ENCODE data around the gene PDE2A. TPM values are rescaled to one million over a fixed set of nuclear protein-coding genes. Genes with fewer than 3 reads are reported as not detected.

The PDE2A gene
- total RNA-seq, 1 donor from 2014 or later, result 1.4 TPM

- H3K27me3 Mint-ChIP-seq, result peaks cover 35% of the 10 kb centered on the region
- intact Hi-C loops (cut with micrococcal nuclease), result no loop called here
- POLR2A ChIA-PET, result no interaction called here
- no peaks in the 10 kb centered on the region for H3K9me3 Mint-ChIP-seq
- no peaks in the 10 kb centered on the region for H3K36me3 Mint-ChIP-seq (ENCODE audit: low read depth)
- DNase-seq (no peak), ATAC-seq (ENCODE audit: low read depth) (no peak)
- CTCF ChIA-PET, result no interaction called here
- no peaks in the 10 kb centered on the region for H3K4me1 Mint-ChIP-seq
- no peak overlapping the region for H3K4me3 Mint-ChIP-seq
- H3K27ac Mint-ChIP-seq, result no peak overlapping the region
- no peak for TF ChIP-seq CTCF (IDR thresholded peaks at IDR 0.05)
Observed at GRCh38 chr11:72546866-72547265, 127.4 kb downstream of the PDE2A start.

- no peaks in the 10 kb centered on the region for H3K36me3 Mint-ChIP-seq (ENCODE audit: low read depth)
- no peak overlapping the region for H3K4me3 Mint-ChIP-seq
- ChIA-PET POLR2A (no interaction called here), CTCF (no interaction called here)
- peaks cover 5% of the 10 kb centered on the region for H3K9me3 Mint-ChIP-seq
- DNase-seq (no peak), ATAC-seq (ENCODE audit: low read depth) (no peak)
- intact Hi-C loops (cut with micrococcal nuclease), result no loop called here
- TF ChIP-seq CTCF (IDR thresholded peaks at IDR 0.05), result no peak
- no peak overlapping the region for H3K27ac Mint-ChIP-seq
- H3K4me1 Mint-ChIP-seq, result no peaks in the 10 kb centered on the region
- peaks cover 44% of the 10 kb centered on the region for H3K27me3 Mint-ChIP-seq
Observed at GRCh38 chr11:72544589-72544988, 129.6 kb downstream of the PDE2A start.

- Mint-ChIP-seq H3K4me3 (no peak overlapping the region), H3K27ac (no peak overlapping the region), H3K36me3 (ENCODE audit: low read depth) (no peaks in the 10 kb centered on the region), H3K9me3 (peaks cover 7% of the 10 kb centered on the region), H3K4me1 (no peaks in the 10 kb centered on the region), H3K27me3 (peaks cover 45% of the 10 kb centered on the region)
- ATAC-seq (ENCODE audit: low read depth) (no peak), DNase-seq (no peak)
- CTCF ChIA-PET, result no interaction called here
- TF ChIP-seq CTCF (IDR thresholded peaks at IDR 0.05), result no peak
- POLR2A ChIA-PET, result no interaction called here
- intact Hi-C loops (cut with micrococcal nuclease), result no loop called here
Observed at GRCh38 chr11:72543849-72544542, 130.2 kb downstream of the PDE2A start.

- POLR2A ChIA-PET, result no interaction called here
- Mint-ChIP-seq H3K9me3 (peaks cover 7% of the 10 kb centered on the region), H3K27me3 (peaks cover 52% of the 10 kb centered on the region), H3K4me3 (no peak overlapping the region), H3K4me1 (no peaks in the 10 kb centered on the region), H3K36me3 (ENCODE audit: low read depth) (no peaks in the 10 kb centered on the region), H3K27ac (no peak overlapping the region)
- TF ChIP-seq CTCF (IDR thresholded peaks at IDR 0.05), result no peak
- DNase-seq, result no peak
- intact Hi-C loops (cut with micrococcal nuclease), result no loop called here
- ATAC-seq (ENCODE audit: low read depth), result no peak
- CTCF ChIA-PET, result no interaction called here
Observed at GRCh38 chr11:72541257-72541974, 132.8 kb downstream of the PDE2A start.

- H3K27ac Mint-ChIP-seq, result no peak overlapping the region
- ChIA-PET CTCF (no interaction called here), POLR2A (no interaction called here)
- H3K4me3 Mint-ChIP-seq, result no peak overlapping the region
- no peak for DNase-seq
- peaks cover 46% of the 10 kb centered on the region for H3K27me3 Mint-ChIP-seq
- H3K9me3 Mint-ChIP-seq, result peaks cover 7% of the 10 kb centered on the region
- no peak for ATAC-seq (ENCODE audit: low read depth)
- no peaks in the 10 kb centered on the region for H3K36me3 Mint-ChIP-seq (ENCODE audit: low read depth)
- no peaks in the 10 kb centered on the region for H3K4me1 Mint-ChIP-seq
- intact Hi-C loops (cut with micrococcal nuclease), result no loop called here
- TF ChIP-seq CTCF (IDR thresholded peaks at IDR 0.05), result no peak
Observed at GRCh38 chr11:72537051-72537450, 137.2 kb downstream of the PDE2A start.
